Nephron (organoid): ENCODE results near the gene RBMS1.

Experiments
- H3K27ac Mint-ChIP-seq, 3 experiments: 2 replicates each; pipeline ENCODE4 v1.8.0; 2020; ENCODE audit warnings: mixed read lengths in 3 of 3, mild to moderate bottlenecking in 2 of 3, moderate library complexity in 1 of 3
- H3K27me3 Mint-ChIP-seq: 2 replicates; pipeline ENCODE4 v1.8.0; 2021; ENCODE audit warnings: low read depth, mild to moderate bottlenecking, moderate library complexity, mixed read lengths
- H3K36me3 Mint-ChIP-seq: 2 replicates; pipeline ENCODE4 v1.8.0; 2020; ENCODE audit warnings: low read depth, mixed read lengths
- H3K4me1 Mint-ChIP-seq: 2 replicates; pipeline ENCODE4 v1.8.0; 2020; ENCODE audit warnings: mixed read lengths
- H3K4me3 Mint-ChIP-seq, 3 experiments: 2 replicates each; pipeline ENCODE4 v1.8.0; 2020; ENCODE audit warnings: mild to moderate bottlenecking in 3 of 3, mixed read lengths in 3 of 3, moderate library complexity in 2 of 3
- H3K9me3 Mint-ChIP-seq: 2 replicates; pipeline ENCODE4 v1.8.0; 2020; ENCODE audit warnings: mixed read lengths
- TF ChIP-seq, protein P1 (sequence below), 3 experiments: fragments of 200-600 bp; sonication (generic); IDR thresholded peaks; one replicate each; pipeline ENCODE4 v1.5.0; 2021; ENCODE audit warnings: antibody characterized with exemption in 3 of 3; ENCODE audit not compliant: unreplicated experiment in 3 of 3

The RBMS1 gene

DNA sequence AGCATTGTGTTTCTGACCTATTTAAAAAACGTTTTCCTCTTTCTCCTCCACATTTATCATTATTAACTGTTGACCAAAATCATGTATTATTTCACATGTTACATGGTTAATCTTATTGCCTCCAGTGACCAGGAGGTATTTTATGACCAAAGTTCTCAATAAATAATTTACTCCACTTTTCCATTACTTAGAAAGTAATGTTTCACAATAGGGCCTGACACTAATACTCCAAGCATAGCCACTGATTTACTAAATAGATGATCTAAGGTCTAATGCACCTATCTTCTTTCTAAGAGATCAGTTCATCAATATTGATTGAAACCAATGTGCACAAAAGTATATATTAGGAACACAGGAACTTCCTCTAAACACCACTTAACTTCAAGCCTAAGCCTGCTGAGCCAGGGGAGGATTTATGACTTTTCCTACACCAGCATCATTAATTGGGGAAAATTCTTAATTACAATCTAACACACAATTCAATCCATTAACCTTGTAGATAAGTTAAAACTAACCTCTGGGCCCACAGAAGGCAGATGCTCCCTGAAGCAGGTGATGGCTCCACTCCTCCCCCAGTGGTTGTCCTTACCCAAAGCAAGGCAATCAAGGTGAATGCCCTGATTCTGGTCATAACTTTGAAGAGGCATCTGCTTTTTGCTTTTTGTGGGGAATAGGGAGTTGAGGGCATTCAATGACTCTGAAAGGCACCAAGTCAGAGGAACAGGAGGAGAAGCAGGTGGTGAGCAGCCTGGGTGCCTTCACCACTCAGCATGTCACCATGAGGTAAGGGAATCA, 33.9 kb downstream of the RBMS1 start:
- Mint-ChIP-seq H3K4me1 (peaks cover 56% of the 10 kb centered on the region), H3K9me3 (no peaks in the 10 kb centered on the region), H3K27me3 (no peaks in the 10 kb centered on the region), H3K36me3 (peaks cover 7% of the 10 kb centered on the region), H3K27ac (peak overlapping the region; percentile 18 to 59 (median 27)), H3K4me3 (no peak overlapping the region)
- TF ChIP-seq, protein P1, sequence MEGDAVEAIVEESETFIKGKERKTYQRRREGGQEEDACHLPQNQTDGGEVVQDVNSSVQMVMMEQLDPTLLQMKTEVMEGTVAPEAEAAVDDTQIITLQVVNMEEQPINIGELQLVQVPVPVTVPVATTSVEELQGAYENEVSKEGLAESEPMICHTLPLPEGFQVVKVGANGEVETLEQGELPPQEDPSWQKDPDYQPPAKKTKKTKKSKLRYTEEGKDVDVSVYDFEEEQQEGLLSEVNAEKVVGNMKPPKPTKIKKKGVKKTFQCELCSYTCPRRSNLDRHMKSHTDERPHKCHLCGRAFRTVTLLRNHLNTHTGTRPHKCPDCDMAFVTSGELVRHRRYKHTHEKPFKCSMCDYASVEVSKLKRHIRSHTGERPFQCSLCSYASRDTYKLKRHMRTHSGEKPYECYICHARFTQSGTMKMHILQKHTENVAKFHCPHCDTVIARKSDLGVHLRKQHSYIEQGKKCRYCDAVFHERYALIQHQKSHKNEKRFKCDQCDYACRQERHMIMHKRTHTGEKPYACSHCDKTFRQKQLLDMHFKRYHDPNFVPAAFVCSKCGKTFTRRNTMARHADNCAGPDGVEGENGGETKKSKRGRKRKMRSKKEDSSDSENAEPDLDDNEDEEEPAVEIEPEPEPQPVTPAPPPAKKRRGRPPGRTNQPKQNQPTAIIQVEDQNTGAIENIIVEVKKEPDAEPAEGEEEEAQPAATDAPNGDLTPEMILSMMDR (IDR thresholded peaks at IDR 0.05; ENCODE audit: unreplicated experiment in 3 of 3), result no peak

DNA sequence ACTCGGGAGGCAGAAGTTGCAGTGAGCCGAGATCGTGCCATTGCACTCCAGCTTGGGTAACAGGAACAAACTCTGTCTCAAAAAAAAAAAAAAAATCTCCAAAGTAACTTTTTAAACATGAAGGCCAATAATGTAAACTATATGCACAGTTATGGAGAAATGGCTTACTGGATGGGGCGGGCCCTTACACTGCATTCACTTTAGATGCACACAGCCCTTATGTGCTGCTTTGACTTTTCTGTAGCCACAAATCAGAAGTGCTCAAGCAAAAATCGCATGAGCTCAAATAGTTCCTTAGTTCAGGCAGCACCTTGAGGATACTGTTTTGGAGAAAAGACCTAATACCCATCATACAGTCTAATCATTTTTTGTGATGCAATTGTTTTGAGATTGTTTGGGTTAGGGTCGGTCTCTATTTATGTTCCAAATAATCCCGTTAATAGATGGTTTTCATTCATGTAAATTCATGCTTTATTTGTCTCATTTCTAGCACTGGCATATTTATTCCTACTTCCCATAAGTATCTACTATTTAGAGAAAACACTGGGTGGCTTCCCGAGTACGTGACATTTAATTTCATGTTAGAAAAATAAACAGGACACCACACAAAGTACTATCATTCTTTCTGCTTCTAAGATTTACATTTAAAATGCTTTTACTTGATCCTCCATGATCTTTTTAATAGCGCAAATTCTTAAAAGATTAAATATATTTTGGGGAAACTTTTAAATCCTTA, 34.7 kb downstream of the RBMS1 start:
- peaks cover 7% of the 10 kb centered on the region for H3K36me3 Mint-ChIP-seq
- TF ChIP-seq, protein P1 (IDR thresholded peaks at IDR 0.05; ENCODE audit: unreplicated experiment in 3 of 3), result no peak
- H3K9me3 Mint-ChIP-seq, result no peaks in the 10 kb centered on the region
- H3K27ac Mint-ChIP-seq, result peak overlapping the region; percentile 14 to 64 (median 59)
- H3K4me1 Mint-ChIP-seq, result peaks cover 52% of the 10 kb centered on the region
- no peak overlapping the region for H3K4me3 Mint-ChIP-seq
- H3K27me3 Mint-ChIP-seq, result no peaks in the 10 kb centered on the region

DNA sequence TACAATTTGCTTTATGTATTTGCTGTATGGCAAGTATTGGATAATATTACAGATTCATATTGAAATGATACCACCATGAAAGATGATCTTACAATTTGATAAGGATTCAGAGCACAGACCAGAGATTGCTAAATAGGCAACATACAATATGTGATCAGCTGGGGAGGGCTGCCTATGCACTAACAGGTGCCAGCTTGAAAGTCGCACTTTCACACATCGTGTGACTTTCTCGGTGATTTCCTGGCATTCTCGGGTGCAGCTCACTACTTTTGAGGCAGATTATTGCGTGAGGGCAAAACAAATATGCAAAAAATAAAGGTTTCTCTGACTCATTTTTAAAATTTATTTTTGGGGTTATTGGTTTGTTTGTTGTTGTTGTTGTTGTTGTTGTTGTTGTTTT, 36.0 kb downstream of the RBMS1 start:
- H3K27me3 Mint-ChIP-seq, result no peaks in the 10 kb centered on the region
- H3K36me3 Mint-ChIP-seq, result peaks cover 7% of the 10 kb centered on the region
- no peaks in the 10 kb centered on the region for H3K9me3 Mint-ChIP-seq
- peak overlapping the region in 2 of 3 experiments; percentile 64 to 69 for H3K27ac Mint-ChIP-seq
- H3K4me3 Mint-ChIP-seq, result no peak overlapping the region
- TF ChIP-seq, protein P1 (IDR thresholded peaks at IDR 0.05; ENCODE audit: unreplicated experiment in 3 of 3), result no peak
- H3K4me1 Mint-ChIP-seq, result peaks cover 46% of the 10 kb centered on the region

DNA sequence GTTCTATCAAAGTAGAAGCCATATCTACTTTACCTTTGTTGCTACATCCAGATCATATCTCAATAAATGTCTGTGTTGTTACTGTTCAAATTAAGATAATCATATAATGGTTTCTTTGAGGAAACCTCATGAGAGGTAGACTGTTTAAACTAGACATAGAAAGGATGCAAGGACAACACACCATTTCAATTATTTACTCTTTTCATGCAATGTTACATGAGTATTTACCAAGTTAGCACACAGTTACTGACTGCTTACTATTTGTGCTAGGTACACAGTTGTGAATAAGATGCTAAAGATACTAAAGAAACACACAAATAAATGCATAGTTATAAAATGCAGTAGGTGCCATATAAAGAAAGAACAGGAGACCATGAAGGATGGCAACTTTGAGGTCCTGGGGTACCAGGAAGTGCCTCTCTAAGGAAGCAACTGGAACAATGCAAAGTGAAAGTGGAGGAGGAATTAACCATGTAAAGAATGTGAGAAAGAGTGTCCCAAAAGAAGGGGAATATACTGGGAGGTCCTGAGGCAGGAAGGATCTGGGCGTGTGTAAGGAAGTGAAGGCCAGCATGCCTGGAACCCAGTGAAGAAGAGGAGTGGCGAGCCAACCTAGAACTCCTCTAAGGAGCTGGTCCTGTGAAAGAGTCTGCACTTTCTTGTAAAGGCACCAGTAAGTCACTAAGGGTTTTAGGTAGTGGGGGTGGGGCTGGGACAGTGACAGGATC, 39.4 kb downstream of the RBMS1 start:
- peaks cover 6% of the 10 kb centered on the region for H3K9me3 Mint-ChIP-seq
- no peaks in the 10 kb centered on the region for H3K27me3 Mint-ChIP-seq
- H3K4me3 Mint-ChIP-seq, result no peak overlapping the region
- H3K4me1 Mint-ChIP-seq, result peaks cover 26% of the 10 kb centered on the region
- TF ChIP-seq, protein P1 (IDR thresholded peaks at IDR 0.05; ENCODE audit: unreplicated experiment in 3 of 3), result no peak
- H3K27ac Mint-ChIP-seq, result no peak overlapping the region
- H3K36me3 Mint-ChIP-seq, result peaks cover 23% of the 10 kb centered on the region

DNA sequence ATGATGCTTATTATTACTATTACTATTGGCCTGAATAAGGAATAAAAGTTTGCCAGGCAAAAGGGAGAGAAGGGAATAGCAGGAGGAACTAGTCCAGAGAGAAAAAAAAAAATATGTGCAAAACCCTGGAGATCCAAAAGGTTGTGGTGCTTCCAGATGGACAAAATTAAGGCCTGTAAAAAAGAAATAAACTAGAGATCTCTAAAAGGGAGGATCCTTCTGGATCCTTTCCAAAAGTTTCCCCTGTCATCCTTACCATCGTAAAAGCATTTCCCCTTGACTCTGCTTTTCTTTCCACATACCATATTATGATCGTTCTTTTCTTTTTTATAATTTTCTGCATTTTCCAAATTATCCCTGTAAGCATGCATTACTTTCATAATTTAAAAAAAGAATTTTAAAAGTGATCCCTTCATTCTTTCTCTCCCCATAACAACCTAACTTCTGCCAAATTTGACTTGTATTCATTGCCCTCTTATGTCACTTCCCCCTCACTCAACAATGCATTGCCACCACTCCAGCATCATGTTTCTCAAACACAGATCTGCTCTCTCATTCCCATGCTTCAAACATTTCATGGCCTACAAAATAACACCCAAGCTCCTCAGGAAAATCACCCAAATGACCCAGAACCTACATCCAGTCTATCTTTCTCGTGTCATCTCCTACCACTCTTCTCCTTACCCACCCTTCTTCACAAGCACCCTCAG, 40.3 kb downstream of the RBMS1 start:
- Mint-ChIP-seq H3K9me3 (peaks cover 6% of the 10 kb centered on the region), H3K36me3 (peaks cover 24% of the 10 kb centered on the region), H3K4me3 (no peak overlapping the region), H3K27ac (no peak overlapping the region), H3K27me3 (no peaks in the 10 kb centered on the region), H3K4me1 (peaks cover 21% of the 10 kb centered on the region)
- TF ChIP-seq, protein P1 (IDR thresholded peaks at IDR 0.05; ENCODE audit: unreplicated experiment in 3 of 3), result no peak
